K562 (cell line): ENCODE measurements around the gene GPR139. TPM values are rescaled to one million over a fixed set of nuclear protein-coding genes. Genes with fewer than 3 reads are reported as not detected.

ENCODE experiments used
- DDX20 ChIP-seq: fragments of 450-650 bp; IDR thresholded peaks from 2 replicates; pipeline ENCODE4 v1.6.1; 2016; ENCODE audit warnings: missing genetic modification characterization, low read depth, mild to moderate bottlenecking, missing compliant biosample characterization, moderate library complexity
- EP300 ChIP-seq: IDR thresholded peaks from 2 replicates; pipeline ENCODE4 v1.6.1; 2012; ENCODE audit warnings: low read length, improper control_type of control experiment
- NELFE ChIP-seq: IDR thresholded peaks from 2 replicates; pipeline ENCODE4 v1.6.1; 2011; ENCODE audit warnings: mild to moderate bottlenecking; ENCODE audit not compliant: insufficient read depth, insufficient read length
- polyA plus RNA-seq, 8 experiments: library from polyadenylated mRNA; depleted of rRNA in 4 of 8; stranded (reverse) in 5 of 8; unstranded in 3 of 8; fragments of >200 nt; fragmentation: Nextera tagmentation in 2 of 8; fragmentation: Illumina TruSeq in 1 of 8; extraction: Ambion mirVana in 2 of 8; extraction: Trizol in 1 of 8; gene quantifications; 2 replicates each; pipeline versions ENCODE4 v1.2.1 to v1.2.3, GENCODE V29; 2011 to 2014; ENCODE audit warnings: inconsistent platforms in 1 of 8, missing spikeins in 1 of 8
- total RNA-seq, 7 experiments: library from RNA; depleted of rRNA in 6 of 7; stranded (reverse); fragments of >200 nt in 6 of 7; fragmentation: Illumina TruSeq in 2 of 7; extraction: Trizol in 2 of 7; gene quantifications; 2 replicates each; pipeline versions ENCODE4 v1.2.1 to v1.2.3, GENCODE V29; 2011 to 2021; ENCODE audit warnings: low replicate concordance in 1 of 7
- TF ChIP-seq, protein P1 (sequence below): fragments of 450-650 bp; IDR thresholded peaks from 2 replicates; pipeline ENCODE4 v1.6.1; 2016; ENCODE audit warnings: low read depth
- TF ChIP-seq, protein P2 (sequence below): fragments of 200-800 bp; sonication (Bioruptor generic); IDR thresholded peaks from 2 replicates; pipeline ENCODE4 v1.6.1; 2017; ENCODE audit warnings: missing genetic modification characterization, missing compliant biosample characterization
- TF ChIP-seq, protein P3 (sequence below): fragments of 250-450 bp; sonication (Bioruptor Pico); IDR thresholded peaks from 2 replicates; pipeline ENCODE4 v1.5.0; 2022; ENCODE audit warnings: mild to moderate bottlenecking

The GPR139 gene
- total and polyA plus RNA-seq, 9 of the 15 experiments (the other 6 are each of a cell fraction or from before 2014, with no cell fraction given) = not detected

DNA sequence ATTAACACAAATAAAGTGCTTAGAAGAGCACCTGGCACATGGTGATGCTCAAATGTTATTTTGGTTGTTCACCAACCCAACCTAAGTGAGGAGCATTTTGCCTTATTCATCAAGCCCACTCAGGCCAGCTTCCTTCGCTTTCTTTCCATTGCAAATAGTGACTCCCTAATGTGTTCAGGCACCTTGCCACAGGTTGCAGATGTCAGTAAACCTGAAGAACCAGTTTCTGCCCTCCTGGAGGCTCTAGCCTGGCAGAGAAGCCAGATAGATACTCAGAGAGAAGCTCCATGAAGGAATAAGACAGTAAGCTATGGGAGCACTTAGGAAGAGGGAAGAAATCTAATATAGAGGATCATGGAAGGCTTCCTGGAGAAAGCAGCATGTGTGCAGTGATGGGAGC, 23.9 kb downstream of the GPR139 start (continued):
- TF ChIP-seq, protein P1, sequence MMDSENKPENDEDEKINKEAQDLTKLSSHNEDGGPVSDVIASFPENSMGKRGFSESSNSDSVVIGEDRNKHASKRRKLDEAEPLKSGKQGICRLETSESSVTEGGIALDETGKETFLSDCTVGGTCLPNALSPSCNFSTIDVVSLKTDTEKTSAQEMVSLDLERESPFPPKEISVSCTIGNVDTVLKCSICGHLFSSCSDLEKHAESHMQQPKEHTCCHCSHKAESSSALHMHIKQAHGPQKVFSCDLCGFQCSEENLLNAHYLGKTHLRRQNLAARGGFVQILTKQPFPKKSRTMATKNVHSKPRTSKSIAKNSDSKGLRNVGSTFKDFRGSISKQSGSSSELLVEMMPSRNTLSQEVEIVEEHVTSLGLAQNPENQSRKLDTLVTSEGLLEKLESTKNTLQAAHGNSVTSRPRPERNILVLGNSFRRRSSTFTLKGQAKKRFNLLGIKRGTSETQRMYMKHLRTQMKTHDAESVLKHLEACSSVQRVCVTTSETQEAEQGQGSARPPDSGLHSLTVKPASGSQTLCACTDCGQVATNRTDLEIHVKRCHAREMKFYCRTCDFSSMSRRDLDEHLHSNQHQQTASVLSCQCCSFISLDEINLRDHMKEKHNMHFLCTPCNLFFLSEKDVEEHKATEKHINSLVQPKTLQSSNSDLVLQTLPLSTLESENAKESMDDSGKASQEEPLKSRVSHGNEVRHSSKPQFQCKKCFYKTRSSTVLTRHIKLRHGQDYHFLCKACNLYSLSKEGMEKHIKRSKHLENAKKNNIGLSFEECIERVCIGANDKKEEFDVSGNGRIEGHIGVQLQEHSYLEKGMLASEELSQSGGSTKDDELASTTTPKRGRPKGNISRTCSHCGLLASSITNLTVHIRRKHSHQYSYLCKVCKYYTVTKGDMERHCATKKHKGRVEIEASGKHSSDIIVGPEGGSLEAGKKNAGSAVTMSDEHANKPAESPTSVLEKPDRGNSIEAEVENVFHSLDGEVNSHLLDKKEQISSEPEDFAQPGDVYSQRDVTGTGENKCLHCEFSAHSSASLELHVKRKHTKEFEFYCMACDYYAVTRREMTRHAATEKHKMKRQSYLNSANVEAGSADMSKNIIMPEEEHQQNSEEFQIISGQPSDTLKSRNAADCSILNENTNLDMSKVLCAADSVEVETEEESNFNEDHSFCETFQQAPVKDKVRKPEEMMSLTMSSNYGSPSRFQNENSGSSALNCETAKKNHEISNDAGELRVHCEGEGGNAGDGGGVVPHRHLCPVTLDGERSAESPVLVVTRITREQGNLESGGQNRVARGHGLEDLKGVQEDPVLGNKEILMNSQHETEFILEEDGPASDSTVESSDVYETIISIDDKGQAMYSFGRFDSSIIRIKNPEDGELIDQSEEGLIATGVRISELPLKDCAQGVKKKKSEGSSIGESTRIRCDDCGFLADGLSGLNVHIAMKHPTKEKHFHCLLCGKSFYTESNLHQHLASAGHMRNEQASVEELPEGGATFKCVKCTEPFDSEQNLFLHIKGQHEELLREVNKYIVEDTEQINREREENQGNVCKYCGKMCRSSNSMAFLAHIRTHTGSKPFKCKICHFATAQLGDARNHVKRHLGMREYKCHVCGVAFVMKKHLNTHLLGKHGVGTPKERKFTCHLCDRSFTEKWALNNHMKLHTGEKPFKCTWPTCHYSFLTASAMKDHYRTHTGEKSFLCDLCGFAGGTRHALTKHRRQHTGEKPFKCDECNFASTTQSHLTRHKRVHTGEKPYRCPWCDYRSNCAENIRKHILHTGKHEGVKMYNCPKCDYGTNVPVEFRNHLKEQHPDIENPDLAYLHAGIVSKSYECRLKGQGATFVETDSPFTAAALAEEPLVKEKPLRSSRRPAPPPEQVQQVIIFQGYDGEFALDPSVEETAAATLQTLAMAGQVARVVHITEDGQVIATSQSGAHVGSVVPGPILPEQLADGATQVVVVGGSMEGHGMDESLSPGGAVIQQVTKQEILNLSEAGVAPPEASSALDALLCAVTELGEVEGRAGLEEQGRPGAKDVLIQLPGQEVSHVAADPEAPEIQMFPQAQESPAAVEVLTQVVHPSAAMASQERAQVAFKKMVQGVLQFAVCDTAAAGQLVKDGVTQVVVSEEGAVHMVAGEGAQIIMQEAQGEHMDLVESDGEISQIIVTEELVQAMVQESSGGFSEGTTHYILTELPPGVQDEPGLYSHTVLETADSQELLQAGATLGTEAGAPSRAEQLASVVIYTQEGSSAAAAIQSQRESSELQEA = no peak
- TF ChIP-seq NELFE = no peak
- no peak for TF ChIP-seq EP300
- TF ChIP-seq, protein P2, sequence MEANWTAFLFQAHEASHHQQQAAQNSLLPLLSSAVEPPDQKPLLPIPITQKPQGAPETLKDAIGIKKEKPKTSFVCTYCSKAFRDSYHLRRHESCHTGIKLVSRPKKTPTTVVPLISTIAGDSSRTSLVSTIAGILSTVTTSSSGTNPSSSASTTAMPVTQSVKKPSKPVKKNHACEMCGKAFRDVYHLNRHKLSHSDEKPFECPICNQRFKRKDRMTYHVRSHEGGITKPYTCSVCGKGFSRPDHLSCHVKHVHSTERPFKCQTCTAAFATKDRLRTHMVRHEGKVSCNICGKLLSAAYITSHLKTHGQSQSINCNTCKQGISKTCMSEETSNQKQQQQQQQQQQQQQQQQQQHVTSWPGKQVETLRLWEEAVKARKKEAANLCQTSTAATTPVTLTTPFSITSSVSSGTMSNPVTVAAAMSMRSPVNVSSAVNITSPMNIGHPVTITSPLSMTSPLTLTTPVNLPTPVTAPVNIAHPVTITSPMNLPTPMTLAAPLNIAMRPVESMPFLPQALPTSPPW (CRISPR knock-in tag) = no peak
- TF ChIP-seq, protein P3, sequence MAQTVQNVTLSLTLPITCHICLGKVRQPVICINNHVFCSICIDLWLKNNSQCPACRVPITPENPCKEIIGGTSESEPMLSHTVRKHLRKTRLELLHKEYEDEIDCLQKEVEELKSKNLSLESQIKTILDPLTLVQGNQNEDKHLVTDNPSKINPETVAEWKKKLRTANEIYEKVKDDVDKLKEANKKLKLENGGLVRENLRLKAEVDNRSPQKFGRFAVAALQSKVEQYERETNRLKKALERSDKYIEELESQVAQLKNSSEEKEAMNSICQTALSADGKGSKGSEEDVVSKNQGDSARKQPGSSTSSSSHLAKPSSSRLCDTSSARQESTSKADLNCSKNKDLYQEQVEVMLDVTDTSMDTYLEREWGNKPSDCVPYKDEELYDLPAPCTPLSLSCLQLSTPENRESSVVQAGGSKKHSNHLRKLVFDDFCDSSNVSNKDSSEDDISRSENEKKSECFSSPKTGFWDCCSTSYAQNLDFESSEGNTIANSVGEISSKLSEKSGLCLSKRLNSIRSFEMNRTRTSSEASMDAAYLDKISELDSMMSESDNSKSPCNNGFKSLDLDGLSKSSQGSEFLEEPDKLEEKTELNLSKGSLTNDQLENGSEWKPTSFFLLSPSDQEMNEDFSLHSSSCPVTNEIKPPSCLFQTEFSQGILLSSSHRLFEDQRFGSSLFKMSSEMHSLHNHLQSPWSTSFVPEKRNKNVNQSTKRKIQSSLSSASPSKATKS = no peak
- TF ChIP-seq DDX20 = no peak
